Measurements from ENCODE around the gene STX7.

DNA sequence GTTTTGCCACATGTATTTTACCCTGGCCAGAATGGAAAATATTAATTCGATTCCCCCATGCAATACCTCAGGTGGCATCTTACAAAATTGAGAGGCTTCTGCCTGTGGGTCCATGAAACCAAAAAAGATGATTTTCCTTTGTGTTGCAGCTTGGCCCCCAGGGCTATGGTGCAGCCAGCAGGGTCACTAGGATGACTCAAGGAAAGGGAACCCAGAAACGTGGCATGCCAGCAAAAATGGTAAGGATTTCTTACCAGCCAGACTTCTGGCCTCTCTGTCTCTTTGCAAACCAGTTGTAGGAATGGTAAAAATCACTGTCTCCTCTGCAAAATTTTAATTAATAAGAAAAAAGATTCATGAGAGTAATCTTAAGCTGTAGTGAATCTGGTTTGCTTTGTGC lies 13.5 kb upstream of the STX7 start:
- TF ChIP-seq, protein P1, sequence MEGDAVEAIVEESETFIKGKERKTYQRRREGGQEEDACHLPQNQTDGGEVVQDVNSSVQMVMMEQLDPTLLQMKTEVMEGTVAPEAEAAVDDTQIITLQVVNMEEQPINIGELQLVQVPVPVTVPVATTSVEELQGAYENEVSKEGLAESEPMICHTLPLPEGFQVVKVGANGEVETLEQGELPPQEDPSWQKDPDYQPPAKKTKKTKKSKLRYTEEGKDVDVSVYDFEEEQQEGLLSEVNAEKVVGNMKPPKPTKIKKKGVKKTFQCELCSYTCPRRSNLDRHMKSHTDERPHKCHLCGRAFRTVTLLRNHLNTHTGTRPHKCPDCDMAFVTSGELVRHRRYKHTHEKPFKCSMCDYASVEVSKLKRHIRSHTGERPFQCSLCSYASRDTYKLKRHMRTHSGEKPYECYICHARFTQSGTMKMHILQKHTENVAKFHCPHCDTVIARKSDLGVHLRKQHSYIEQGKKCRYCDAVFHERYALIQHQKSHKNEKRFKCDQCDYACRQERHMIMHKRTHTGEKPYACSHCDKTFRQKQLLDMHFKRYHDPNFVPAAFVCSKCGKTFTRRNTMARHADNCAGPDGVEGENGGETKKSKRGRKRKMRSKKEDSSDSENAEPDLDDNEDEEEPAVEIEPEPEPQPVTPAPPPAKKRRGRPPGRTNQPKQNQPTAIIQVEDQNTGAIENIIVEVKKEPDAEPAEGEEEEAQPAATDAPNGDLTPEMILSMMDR (IDR thresholded peaks at IDR 0.05), result no peak
- TF ChIP-seq EP300 (IDR thresholded peaks at IDR 0.05) (no peak), POLR2AphosphoS5 (IDR thresholded peaks at IDR 0.05) (no peak), POLR2A (IDR thresholded peaks at IDR 0.05) (no peak)

Measured in stomach (tissue), 4 donors.